Measurements from ENCODE around the gene ERC1. TPM values are rescaled to one million over a fixed set of nuclear protein-coding genes. Genes with fewer than 3 reads are reported as not detected.
"Not testable (repeated sequence)": the region's sequence is repeated elsewhere in the genome, so short reads cannot be mapped to it uniquely, and the experiment has no call there.

ERC1 gene
- polyA plus RNA-seq, 4 donors: 36.8 to 40.8 (median 37.5) TPM

- no peak for DNase-seq (ENCODE audit: low read depth in 4 of 4, low spot score in 3 of 4)
These were observed 318.6 kb downstream of the ERC1 start for GRCh38 chr12:1309613-1310012.

- no peak for DNase-seq (ENCODE audit: low read depth in 4 of 4, low spot score in 3 of 4)
These were observed 319.6 kb downstream of the ERC1 start for GRCh38 chr12:1310653-1311052.

GRCh38 chr12:1311145-1311544 lies 320.1 kb downstream of the ERC1 start:
- DNase-seq (ENCODE audit: low read depth in 4 of 4, low spot score in 3 of 4): no peak

- no peak for DNase-seq (ENCODE audit: low read depth in 4 of 4, low spot score in 3 of 4)
These were observed 322.9 kb downstream of the ERC1 start for GRCh38 chr12:1313906-1314305.

GRCh38 chr12:1314523-1314922 lies 323.5 kb downstream of the ERC1 start:
- no peak for DNase-seq (ENCODE audit: low read depth in 4 of 4, low spot score in 3 of 4)

- DNase-seq (ENCODE audit: low read depth in 4 of 4, low spot score in 3 of 4): not testable (repeated sequence)
These were observed 326.0 kb downstream of the ERC1 start for GRCh38 chr12:1316991-1317390.

GRCh38 chr12:1318327-1319031 lies 327.5 kb downstream of the ERC1 start:
- peak; percentile 8 to 36 (median 26) for DNase-seq (ENCODE audit: low read depth in 4 of 4, low spot score in 3 of 4)

GRCh38 chr12:1319212-1319611 lies 328.2 kb downstream of the ERC1 start:
- no peak for DNase-seq (ENCODE audit: low read depth in 4 of 4, low spot score in 3 of 4)

GRCh38 chr12:1320021-1320420 lies 329.0 kb downstream of the ERC1 start:
- DNase-seq (ENCODE audit: low read depth in 4 of 4, low spot score in 3 of 4): no peak

GRCh38 chr12:1322821-1323220 lies 331.8 kb downstream of the ERC1 start:
- no peak for DNase-seq (ENCODE audit: low read depth in 4 of 4, low spot score in 3 of 4)

GRCh38 chr12:1324099-1324498 lies 333.1 kb downstream of the ERC1 start:
- DNase-seq (ENCODE audit: low read depth in 4 of 4, low spot score in 3 of 4): no peak

- DNase-seq (ENCODE audit: low read depth in 4 of 4, low spot score in 3 of 4): no peak
These were observed 333.9 kb downstream of the ERC1 start for GRCh38 chr12:1324910-1325309.

GRCh38 chr12:1325666-1326065 lies 334.6 kb downstream of the ERC1 start:
- no peak for DNase-seq (ENCODE audit: low read depth in 4 of 4, low spot score in 3 of 4)

GRCh38 chr12:1326258-1326657 lies 335.2 kb downstream of the ERC1 start:
- DNase-seq (ENCODE audit: low read depth in 4 of 4, low spot score in 3 of 4): no peak

GRCh38 chr12:1328391-1328790 lies 337.4 kb downstream of the ERC1 start:
- no peak for DNase-seq (ENCODE audit: low read depth in 4 of 4, low spot score in 3 of 4)

GRCh38 chr12:1329784-1330476 lies 338.9 kb downstream of the ERC1 start:
- DNase-seq (ENCODE audit: low read depth in 4 of 4, low spot score in 3 of 4): no peak

- no peak for DNase-seq (ENCODE audit: low read depth in 4 of 4, low spot score in 3 of 4)
These were observed 339.4 kb downstream of the ERC1 start for GRCh38 chr12:1330477-1330827.

- DNase-seq (ENCODE audit: low read depth in 4 of 4, low spot score in 3 of 4): no peak
These were observed 341.3 kb downstream of the ERC1 start for GRCh38 chr12:1332327-1332726.

- no peak for DNase-seq (ENCODE audit: low read depth in 4 of 4, low spot score in 3 of 4)
These were observed 347.6 kb downstream of the ERC1 start for GRCh38 chr12:1338483-1339177.

GRCh38 chr12:1339178-1339541 lies 348.1 kb downstream of the ERC1 start:
- DNase-seq (ENCODE audit: low read depth in 4 of 4, low spot score in 3 of 4): not testable (repeated sequence)

- no peak for DNase-seq (ENCODE audit: low read depth in 4 of 4, low spot score in 3 of 4)
These were observed 348.7 kb downstream of the ERC1 start for GRCh38 chr12:1339618-1340319.

All from right renal pelvis (tissue), 4 donors.